NCI-H1694 treated with DMSO at 0.1 percent for 48 hours (cell line): Measurements from ENCODE around the gene FREM1.
"Not testable (repeated sequence)": the region's sequence is repeated elsewhere in the genome, so short reads cannot be mapped to it uniquely, and the experiment has no call there.

Source experiments
- DNase-seq: peaks from one replicate; lab custom pipeline; 2025; lab: John Stamatoyannopoulos, UW

Gene FREM1

DNA sequence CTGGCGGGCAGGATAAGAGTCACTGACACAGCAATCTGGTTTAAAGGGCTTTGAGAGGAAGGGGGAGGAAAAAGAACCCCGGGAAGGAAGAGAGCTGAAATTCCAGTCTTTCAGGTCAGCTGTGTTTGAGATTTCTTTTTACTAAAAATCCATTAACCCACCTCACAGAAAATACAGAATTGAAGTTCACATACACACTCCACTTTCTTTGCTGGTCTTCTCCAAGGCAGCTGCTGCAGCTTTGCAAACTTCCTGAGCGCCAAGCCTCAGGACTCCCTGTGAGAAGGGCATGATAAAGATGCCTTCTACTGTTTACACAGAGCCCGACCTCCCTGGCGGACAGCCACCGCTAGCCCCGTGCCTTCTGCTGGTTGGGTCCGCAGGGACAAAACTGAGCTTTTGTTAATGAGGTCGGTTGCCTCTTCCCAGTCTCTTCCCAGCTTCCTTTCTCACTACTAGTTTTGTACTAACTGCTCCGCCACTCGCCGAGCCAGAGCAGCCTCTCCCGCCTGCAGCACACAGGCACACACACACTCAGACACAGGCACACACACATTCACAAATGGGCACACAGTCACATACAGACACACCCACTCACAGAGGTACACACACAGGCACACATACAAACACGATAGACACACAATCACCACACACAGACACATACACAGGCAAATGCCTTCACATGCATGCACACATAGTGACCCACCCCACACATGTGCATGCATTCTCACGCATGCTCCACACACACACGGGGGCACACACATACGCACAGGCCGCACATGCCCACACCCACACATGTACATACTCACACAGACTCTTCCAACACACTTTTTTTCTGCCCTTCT is at the start of gene FREM1:
Gene FREM1 (minus strand): TSS at position 468 of the 845 bp plus-strand sequence. CDS start 41,451 bp downstream, outside the sequence.
- DNase-seq, result peak; percentile 35

GRCh38 chr9:14958989-14959388 is 48.8 kb upstream of the FREM1 start:
- DNase-seq, result no peak

- no peak for DNase-seq
Measured at GRCh38 chr9:14957109-14957508, 46.9 kb upstream of the FREM1 start.

- DNase-seq, result no peak
Measured at GRCh38 chr9:14956208-14956607, 46.0 kb upstream of the FREM1 start.

- no peak for DNase-seq
Measured at GRCh38 chr9:14945351-14945750, 35.1 kb upstream of the FREM1 start.

DNA sequence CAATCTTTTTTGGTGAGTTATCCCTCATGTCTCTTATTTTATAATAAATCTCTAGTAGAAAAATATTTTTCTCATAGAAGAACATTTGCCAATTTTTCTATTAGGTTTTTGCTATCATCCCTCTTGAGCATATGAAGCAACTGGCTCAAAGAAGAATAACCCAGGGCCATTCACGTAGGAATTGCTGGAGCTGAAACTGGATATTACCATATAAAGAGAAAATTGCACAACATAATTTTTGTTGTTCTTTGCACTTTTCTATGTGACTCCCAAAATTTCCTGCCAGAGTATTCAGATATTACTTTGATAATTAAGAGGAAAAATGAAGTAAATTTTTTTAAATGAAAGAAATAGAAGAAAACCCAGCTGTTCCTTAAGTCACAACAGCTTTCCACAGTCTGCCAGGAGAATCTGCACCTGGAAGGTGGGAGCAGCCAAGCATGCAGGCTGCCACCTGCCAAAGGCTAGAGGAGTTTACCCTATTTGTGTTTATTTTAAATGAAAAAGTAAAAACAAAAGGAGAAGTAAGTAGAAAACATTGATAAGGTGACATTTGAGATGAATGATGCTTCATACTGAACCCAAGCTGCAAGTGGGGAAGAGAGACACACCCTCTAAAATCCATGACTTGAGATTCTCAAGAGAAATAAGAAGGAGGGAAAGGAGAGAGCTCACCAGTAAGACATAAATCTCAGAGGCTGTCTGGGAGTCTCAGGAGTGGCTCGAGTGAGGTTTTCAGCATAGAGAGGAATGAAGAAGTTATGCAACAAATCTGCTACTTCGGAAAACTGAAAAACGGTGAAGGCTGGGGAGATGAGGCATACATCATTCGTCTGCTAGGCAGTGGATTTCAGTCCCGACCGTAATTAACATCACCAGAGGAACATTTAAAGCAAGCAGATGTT is 31.5 kb upstream of the FREM1 start:
- no peak for DNase-seq

GRCh38 chr9:14939378-14939777 is 29.1 kb upstream of the FREM1 start:
- no peak for DNase-seq

DNA sequence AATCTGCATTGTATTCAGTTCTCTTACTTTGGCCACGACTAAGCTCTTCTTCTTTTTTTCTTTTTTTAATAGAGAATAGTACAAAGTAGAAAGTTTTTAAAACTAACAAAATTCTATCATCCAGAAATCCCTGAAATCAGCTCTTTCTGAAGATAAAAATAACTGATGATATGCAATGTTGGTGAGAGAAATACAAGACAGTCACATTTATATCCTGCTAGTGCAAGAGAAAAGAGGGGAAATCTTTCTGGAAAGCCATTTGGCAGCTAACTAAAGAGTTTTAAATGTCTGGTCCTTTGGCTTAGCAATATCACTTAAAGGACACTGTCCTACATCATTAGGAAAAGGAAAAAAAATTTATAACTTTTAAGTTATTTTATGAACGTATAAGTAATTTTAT is 27.0 kb upstream of the FREM1 start:
- no peak for DNase-seq

- no peak for DNase-seq
Measured at GRCh38 chr9:14936491-14936890, 26.3 kb upstream of the FREM1 start.

GRCh38 chr9:14935964-14936363 is 25.7 kb upstream of the FREM1 start:
- DNase-seq, result no peak

DNA sequence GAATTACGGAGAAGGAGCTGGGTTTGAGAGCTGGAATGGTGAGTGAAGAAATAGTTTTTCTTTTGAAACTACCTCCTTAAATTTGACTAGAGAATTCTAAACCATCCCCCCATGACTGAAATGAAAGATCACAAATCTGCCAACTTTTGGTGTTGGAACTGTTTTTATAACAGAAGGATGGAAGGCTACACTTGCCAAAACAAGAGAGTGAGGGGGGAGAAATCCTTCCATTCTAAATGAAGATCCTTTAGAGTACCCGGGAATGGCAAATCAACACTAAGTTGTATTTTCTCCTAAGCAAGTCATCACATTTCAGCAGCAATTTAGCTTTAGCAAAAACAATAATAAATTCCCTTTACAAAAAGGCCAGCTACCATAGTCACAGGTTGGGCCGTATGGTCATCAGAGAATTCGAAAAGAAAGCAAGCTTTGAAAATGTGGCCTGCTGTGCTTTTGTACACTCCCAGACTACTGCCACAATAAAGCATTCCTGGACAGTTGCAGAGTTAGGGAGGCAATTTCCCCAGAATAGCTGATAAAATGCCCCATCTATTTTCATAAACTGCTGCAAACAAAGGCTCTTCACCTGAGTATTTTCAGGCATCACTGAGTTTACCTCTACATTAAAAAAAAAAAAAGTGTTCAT is 25.0 kb upstream of the FREM1 start:
- DNase-seq, result no peak

DNA sequence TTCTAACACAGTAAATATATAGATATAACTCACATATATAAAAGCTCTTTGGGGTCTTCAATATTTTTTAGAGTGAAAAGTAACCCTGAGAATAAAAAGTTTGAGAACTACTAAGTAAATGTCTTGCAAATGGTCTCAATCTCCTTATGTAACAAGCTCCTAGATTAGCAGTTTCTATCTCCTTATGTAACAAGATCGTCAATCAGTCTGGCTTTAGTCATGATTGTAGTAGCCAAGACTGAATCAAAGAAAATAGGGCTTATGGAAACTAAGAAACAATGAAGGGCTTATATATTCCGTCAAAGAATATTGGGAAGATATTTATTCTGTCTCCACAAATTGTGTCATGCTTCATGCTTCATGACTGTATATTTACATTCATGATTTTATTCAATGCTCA is 22.4 kb upstream of the FREM1 start:
- no peak for DNase-seq

- no peak for DNase-seq
Measured at GRCh38 chr9:14932231-14932630, 22.0 kb upstream of the FREM1 start.

- DNase-seq, result no peak
Measured at GRCh38 chr9:14926941-14927624, 16.9 kb upstream of the FREM1 start.

GRCh38 chr9:14924230-14925219 is 14.3 kb upstream of the FREM1 start:
- DNase-seq, result no peak

DNA sequence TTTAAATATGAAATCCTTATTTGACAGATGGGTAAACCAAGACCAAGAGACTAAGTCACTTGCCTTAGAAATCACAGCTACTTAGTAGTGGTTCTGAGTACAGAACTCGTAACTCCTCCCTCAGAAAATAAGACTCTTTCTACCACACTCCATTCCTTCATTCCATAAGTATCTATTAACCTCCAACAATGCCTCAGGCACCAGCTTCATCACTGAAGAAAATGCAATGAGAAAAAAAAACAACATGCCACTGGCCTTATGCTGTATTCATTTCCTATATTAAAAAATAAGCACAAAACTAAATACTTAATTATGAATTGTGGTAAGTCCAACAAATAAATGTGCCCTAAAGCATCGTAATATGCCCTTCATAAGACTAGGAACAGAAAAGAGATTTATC is 13.5 kb upstream of the FREM1 start:
- DNase-seq, result no peak

DNA sequence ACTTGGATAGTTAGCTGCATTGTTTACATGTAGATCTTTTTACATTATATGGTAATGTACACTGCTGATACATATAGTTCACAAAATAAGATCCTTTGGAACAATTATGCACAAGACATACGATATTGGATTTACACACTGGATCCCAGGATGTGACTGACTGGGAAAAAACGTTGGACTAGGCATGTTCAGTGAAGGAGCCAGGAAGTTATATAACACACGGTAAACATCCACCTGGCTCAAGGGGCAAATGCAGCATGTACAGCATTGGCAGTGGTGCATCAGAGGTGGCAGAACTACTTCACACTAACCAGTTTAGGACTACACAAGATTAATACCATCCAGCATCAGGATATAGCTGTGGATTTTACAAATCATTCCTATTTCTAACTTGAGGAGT is 10.6 kb upstream of the FREM1 start:
- not testable (repeated sequence) for DNase-seq

GRCh38 chr9:14913366-14913765 is 3.1 kb upstream of the FREM1 start:
- DNase-seq, result no peak

- DNase-seq, result no peak
Measured at GRCh38 chr9:14912859-14913258, 2.6 kb upstream of the FREM1 start.

GRCh38 chr9:14911046-14911445 is 818 bp upstream of the FREM1 start:
- DNase-seq, result peak; percentile 53

GRCh38 chr9:14909601-14909960 is 647 bp downstream of the FREM1 start:
- DNase-seq, result no peak
